Measurements from ENCODE around the gene PRDM12.

GRCh38 chr9:130627896-130628792 lies 36.2 kb upstream of the PRDM12 start:
- TF ChIP-seq CTCF (IDR thresholded peaks at IDR 0.05; ENCODE audit: low read length) (no peak), EZH2 (IDR thresholded peaks at IDR 0.05; ENCODE audit: borderline replicate concordance, low read length) (no peak)

Measured in OCI-LY1 (cell line).